Parathyroid adenoma (tissue), 2 donors: Measurements from ENCODE around the gene NECTIN1.

ENCODE experiments used
- H2AFZ ChIP-seq: fragments of 300-600 bp; sonication (generic); one replicate; pipeline ENCODE4 v1.7.0; 2017; ENCODE audit warnings: antibody characterized with exemption, mild to moderate bottlenecking
- H3K27ac ChIP-seq: fragments of 300-600 bp; sonication (generic); one replicate; pipeline ENCODE4 v1.7.0; 2017
- H3K27me3 ChIP-seq: fragments of 300-600 bp; sonication (generic); one replicate; pipeline ENCODE4 v1.7.0; 2017; ENCODE audit warnings: low read length; ENCODE audit not compliant: control insufficient read depth, insufficient read depth
- H3K36me3 ChIP-seq: fragments of 300-600 bp; sonication (generic); one replicate; pipeline ENCODE4 v1.7.0; 2017; ENCODE audit warnings: low read length; ENCODE audit not compliant: control insufficient read depth, insufficient read depth
- H3K4me1 ChIP-seq: fragments of 300-600 bp; sonication (generic); one replicate; pipeline ENCODE4 v1.7.0; 2017; ENCODE audit warnings: control low read depth
- H3K4me2 ChIP-seq: fragments of 300-600 bp; sonication (generic); one replicate; pipeline ENCODE4 v1.7.0; 2017; ENCODE audit warnings: low read length
- H3K4me3 ChIP-seq: fragments of 300-600 bp; sonication (generic); one replicate; pipeline ENCODE4 v1.7.0; 2017; ENCODE audit warnings: low read depth, low read length
- H3K79me2 ChIP-seq: fragments of 300-600 bp; sonication (generic); one replicate; pipeline ENCODE4 v1.7.0; 2017; ENCODE audit warnings: control low read depth
- H3K9ac ChIP-seq: fragments of 300-600 bp; sonication (generic); one replicate; pipeline ENCODE4 v1.7.0; 2017; ENCODE audit warnings: mild to moderate bottlenecking
- H3K9me3 ChIP-seq: fragments of 300-600 bp; sonication (generic); one replicate; pipeline ENCODE4 v1.7.0; 2017; ENCODE audit warnings: low read length; ENCODE audit not compliant: control insufficient read depth
- CTCF ChIP-seq: fragments of 300-600 bp; sonication (generic); IDR thresholded peaks from one replicate; pipeline ENCODE4 v1.7.0; 2017; ENCODE audit warnings: antibody characterized with exemption, mild to moderate bottlenecking
- donor health status: primary hyperparathyroidism.

Gene NECTIN1

GRCh38 chr11:119729581-119729927 is 554 bp upstream of the NECTIN1 start:
- Histone ChIP-seq H3K9ac (no peak overlapping the region), H3K27ac (no peak overlapping the region), H3K36me3 (no peaks in the 10 kb centered on the region), H3K27me3 (no peaks in the 10 kb centered on the region), H3K4me3 (peak overlapping the region; percentile 40), H2AFZ (peak overlapping the region; percentile 83), H3K9me3 (no peaks in the 10 kb centered on the region), H3K4me2 (peak overlapping the region; percentile 69), H3K79me2 (no peaks in the 10 kb centered on the region), H3K4me1 (peaks cover 4% of the 10 kb centered on the region)
- no peak for TF ChIP-seq CTCF

GRCh38 chr11:119728211-119728626 is 781 bp downstream of the NECTIN1 start:
- Histone ChIP-seq H3K79me2 (no peaks in the 10 kb centered on the region), H3K27ac (no peak overlapping the region)
- no peak for TF ChIP-seq CTCF

GRCh38 chr11:119727523-119728151 is 1.4 kb downstream of the NECTIN1 start:
- H3K27me3 ChIP-seq = no peaks in the 10 kb centered on the region
- H3K27ac ChIP-seq = no peak overlapping the region
- peak overlapping the region; percentile 66 for H2AFZ ChIP-seq

More at GRCh38 chr11:119728211-119728626, 781 bp downstream of the NECTIN1 start:
- Histone ChIP-seq H3K9ac (no peak overlapping the region), H3K4me3 (peak overlapping the region; percentile 48), H3K9me3 (no peaks in the 10 kb centered on the region), H2AFZ (peak overlapping the region; percentile 66), H3K4me2 (peak overlapping the region; percentile 74), H3K36me3 (no peaks in the 10 kb centered on the region), H3K4me1 (peaks cover 4% of the 10 kb centered on the region), H3K27me3 (no peaks in the 10 kb centered on the region)

GRCh38 chr11:119726585-119727522 is 2.1 kb downstream of the NECTIN1 start:
- Histone ChIP-seq H3K9ac (no peak overlapping the region), H3K79me2 (no peaks in the 10 kb centered on the region), H3K4me1 (peaks cover 4% of the 10 kb centered on the region), H2AFZ (no peak overlapping the region), H3K9me3 (no peaks in the 10 kb centered on the region), H3K27ac (no peak overlapping the region), H3K27me3 (no peaks in the 10 kb centered on the region), H3K36me3 (no peaks in the 10 kb centered on the region), H3K4me2 (peak overlapping the region; percentile 74), H3K4me3 (peak overlapping the region; percentile 48)
- no peak for TF ChIP-seq CTCF

More at GRCh38 chr11:119727523-119728151, 1.4 kb downstream of the NECTIN1 start:
- Histone ChIP-seq H3K9ac (no peak overlapping the region), H3K79me2 (no peaks in the 10 kb centered on the region), H3K9me3 (no peaks in the 10 kb centered on the region), H3K4me2 (peak overlapping the region; percentile 74), H3K4me1 (peaks cover 4% of the 10 kb centered on the region), H3K4me3 (peak overlapping the region; percentile 48), H3K36me3 (no peaks in the 10 kb centered on the region)
- TF ChIP-seq CTCF = no peak
